Thyroid gland (tissue), 4 donors: ENCODE results near the gene LHFPL6.

Experiments
- CTCF ChIP-seq, 6 experiments: fragments of 200-600 bp in 3 of 6; fragments of 450-650 bp in 3 of 6; sonication (generic) in 3 of 6; IDR thresholded peaks; one replicate each; pipeline ENCODE4 v1.5.1; 2016 to 2019; ENCODE audit warnings: antibody characterized with exemption in 6 of 6, mild to moderate bottlenecking in 2 of 6, inconsistent platforms in 1 of 6, moderate library complexity in 1 of 6
- POLR2A ChIP-seq, 2 donors: fragments of 450-650 bp; IDR thresholded peaks; one replicate each; pipeline ENCODE4 v1.6.1; 2017; ENCODE audit warnings: antibody characterized with exemption in 2 of 2, mild to moderate bottlenecking in 2 of 2, moderate library complexity in 1 of 2

GRCh38 chr13:39536274-39536673 is 66.7 kb downstream of the LHFPL6 start:
- TF ChIP-seq CTCF (IDR thresholded peaks at IDR 0.05) (no peak), POLR2A (IDR thresholded peaks at IDR 0.05) (no peak)
